ENCODE measurements around the gene MYH6.

Gene MYH6

DNA sequence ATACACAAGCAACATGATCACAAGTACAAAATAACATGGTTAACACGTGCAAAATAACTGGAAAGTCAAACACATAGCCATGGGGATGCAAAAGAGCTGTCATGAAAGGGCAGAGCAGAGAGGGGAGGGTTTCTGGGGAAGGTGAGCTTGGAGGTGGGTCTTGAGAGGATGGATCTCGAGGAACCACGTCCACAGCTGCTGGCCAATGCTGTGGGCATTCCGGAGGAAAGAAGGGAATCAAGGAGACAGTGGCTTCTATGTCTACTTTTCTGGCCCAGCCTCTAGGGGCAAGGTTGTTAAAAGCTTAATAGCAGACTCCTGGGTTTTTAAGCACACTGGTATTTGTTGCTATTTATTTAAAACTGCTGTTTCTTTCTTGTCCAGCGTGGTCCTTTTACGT, 35.8 kb upstream of the MYH6 start:
- H4K5ac ChIP-seq (ENCODE audit: low read length): no peak overlapping the region
- no peak overlapping the region for H2AK5ac ChIP-seq (ENCODE audit: low read length)
- H3K4me2 ChIP-seq (ENCODE audit: low read length): no peak overlapping the region
- no peak overlapping the region for H3K23ac ChIP-seq (ENCODE audit: low read length)
- H2BK5ac ChIP-seq (ENCODE audit: low read length): no peak overlapping the region
- WGBS (ENCODE audit: extremely low coverage, insufficient coverage, low lambda C conversion rate): no CpG with 5 or more reads among the region's 6 CpGs
- no peak overlapping the region for H3K4me3 ChIP-seq (ENCODE audit: low read length)
- H3K56ac ChIP-seq (ENCODE audit: low read length): no peak overlapping the region
- H3K18ac ChIP-seq (ENCODE audit: low read length): no peak overlapping the region
- H3K4ac ChIP-seq (ENCODE audit: low read depth, low read length): no peak overlapping the region
- no peak overlapping the region for H2BK120ac ChIP-seq (ENCODE audit: low read depth, low read length)
- H2BK15ac ChIP-seq (replicated peaks; ENCODE audit: low read depth): no peak overlapping the region
- no peak overlapping the region for H3K9ac ChIP-seq (ENCODE audit: low read length)
- no peaks in the 10 kb centered on the region for H3K36me3 ChIP-seq (ENCODE audit: control insufficient read depth, insufficient read depth, low read length)
- H3K79me1 ChIP-seq (ENCODE audit: low read length): no peaks in the 10 kb centered on the region
- no peak for DNase-seq
- H4K8ac ChIP-seq (ENCODE audit: low read depth, low read length): no peak overlapping the region
- no peaks in the 10 kb centered on the region for H3K4me1 ChIP-seq (ENCODE audit: control insufficient read depth, low read depth, low read length)
- no peaks in the 10 kb centered on the region for H3K27me3 ChIP-seq (ENCODE audit: insufficient read depth, low read length, poor library complexity)
- H3K79me2 ChIP-seq (ENCODE audit: control insufficient read depth, insufficient read depth, low read length): no peaks in the 10 kb centered on the region
- H3K27ac ChIP-seq (ENCODE audit: low read depth, low read length): no peak overlapping the region

DNA sequence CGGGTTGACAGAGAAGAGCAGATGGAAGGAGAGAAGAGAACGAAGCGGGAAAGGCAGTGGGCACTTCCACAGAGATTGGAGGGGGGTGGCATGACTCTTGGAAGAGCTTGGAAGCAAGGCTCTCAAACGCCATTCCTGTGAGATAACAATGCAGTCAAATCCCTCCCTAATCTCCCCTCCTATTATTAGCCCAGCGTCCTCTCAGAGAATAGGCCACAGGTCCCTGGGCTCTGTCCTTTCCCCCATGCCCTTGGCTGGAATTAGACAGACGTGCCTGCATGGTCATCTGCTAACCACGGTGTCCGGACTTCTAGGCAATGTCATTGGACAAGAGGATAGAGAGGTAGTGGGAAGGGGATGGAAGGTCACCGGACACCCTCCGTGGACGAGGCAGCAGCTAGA, 35.3 kb upstream of the MYH6 start:
- H3K4me3 ChIP-seq (ENCODE audit: low read length): no peak overlapping the region
- no peak overlapping the region for H3K27ac ChIP-seq (ENCODE audit: low read depth, low read length)
- peak; percentile 54 for DNase-seq

DNA sequence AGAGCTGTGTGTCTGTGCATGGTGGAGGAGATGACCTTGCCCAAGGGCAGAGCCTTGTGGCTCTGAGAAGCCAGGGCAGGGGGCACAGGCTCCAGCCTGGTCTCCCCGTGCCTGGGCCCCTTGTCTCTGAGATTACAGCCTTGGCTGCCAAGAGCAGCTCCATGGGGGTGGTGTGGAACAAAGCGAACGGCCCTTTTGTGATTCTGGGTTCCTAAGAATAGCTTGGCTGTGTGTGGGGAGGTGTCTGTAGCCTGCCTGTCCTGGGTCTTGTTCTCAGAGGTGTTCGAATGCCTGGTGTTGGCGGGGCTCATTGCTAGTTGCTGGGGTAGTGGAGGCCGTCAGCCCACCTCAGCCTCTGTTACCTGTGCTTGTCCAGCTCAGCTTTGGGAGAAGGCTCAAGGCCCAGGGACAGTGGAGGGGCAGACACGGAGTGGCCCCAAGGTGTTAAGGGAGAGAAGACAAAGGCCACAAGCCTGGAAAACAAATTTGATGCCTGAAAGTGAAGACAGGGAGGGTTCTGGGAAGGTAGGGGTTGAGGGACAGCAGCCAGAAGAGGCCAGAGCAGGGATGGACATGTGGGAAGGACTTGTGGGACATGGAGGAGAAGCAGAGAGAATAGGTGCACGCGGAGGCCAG, 34.8 kb upstream of the MYH6 start:
- Histone ChIP-seq H3K4me3 (ENCODE audit: low read length) (no peak overlapping the region), H2AK5ac (ENCODE audit: low read length) (no peak overlapping the region), H3K18ac (ENCODE audit: low read length) (no peak overlapping the region), H3K79me1 (ENCODE audit: low read length) (no peaks in the 10 kb centered on the region), H3K4me1 (ENCODE audit: control insufficient read depth, low read depth, low read length) (no peaks in the 10 kb centered on the region), H2BK5ac (ENCODE audit: low read length) (no peak overlapping the region), H3K27me3 (ENCODE audit: insufficient read depth, low read length, poor library complexity) (no peaks in the 10 kb centered on the region), H3K9ac (ENCODE audit: low read length) (no peak overlapping the region), H4K8ac (ENCODE audit: low read depth, low read length) (no peak overlapping the region), H2BK15ac (replicated peaks; ENCODE audit: low read depth) (no peak overlapping the region), H3K4me2 (ENCODE audit: low read length) (no peak overlapping the region), H3K56ac (ENCODE audit: low read length) (peak overlapping the region; percentile 36), H3K79me2 (ENCODE audit: control insufficient read depth, insufficient read depth, low read length) (no peaks in the 10 kb centered on the region), H3K36me3 (ENCODE audit: control insufficient read depth, insufficient read depth, low read length) (no peaks in the 10 kb centered on the region), H3K4ac (ENCODE audit: low read depth, low read length) (no peak overlapping the region), H4K5ac (ENCODE audit: low read length) (no peak overlapping the region), H2BK120ac (ENCODE audit: low read depth, low read length) (no peak overlapping the region), H3K23ac (ENCODE audit: low read length) (no peak overlapping the region), H3K27ac (ENCODE audit: low read depth, low read length) (no peak overlapping the region)
- DNase-seq: no peak
- no CpG with 5 or more reads among the region's 9 CpGs for WGBS (ENCODE audit: extremely low coverage, insufficient coverage, low lambda C conversion rate)

More for the DNA sequence above, 35.3 kb upstream of the MYH6 start:
- no peaks in the 10 kb centered on the region for H3K4me1 ChIP-seq (ENCODE audit: control insufficient read depth, low read depth, low read length)
- no peak overlapping the region for H3K56ac ChIP-seq (ENCODE audit: low read length)
- H3K79me2 ChIP-seq (ENCODE audit: control insufficient read depth, insufficient read depth, low read length): no peaks in the 10 kb centered on the region
- no peak overlapping the region for H3K4ac ChIP-seq (ENCODE audit: low read depth, low read length)
- no peak overlapping the region for H2BK15ac ChIP-seq (replicated peaks; ENCODE audit: low read depth)
- H3K36me3 ChIP-seq (ENCODE audit: control insufficient read depth, insufficient read depth, low read length): no peaks in the 10 kb centered on the region
- no peak overlapping the region for H4K5ac ChIP-seq (ENCODE audit: low read length)
- no peak overlapping the region for H3K9ac ChIP-seq (ENCODE audit: low read length)
- H3K4me2 ChIP-seq (ENCODE audit: low read length): no peak overlapping the region
- no peaks in the 10 kb centered on the region for H3K27me3 ChIP-seq (ENCODE audit: insufficient read depth, low read length, poor library complexity)
- no peak overlapping the region for H2BK5ac ChIP-seq (ENCODE audit: low read length)
- no peaks in the 10 kb centered on the region for H3K79me1 ChIP-seq (ENCODE audit: low read length)
- H2BK120ac ChIP-seq (ENCODE audit: low read depth, low read length): no peak overlapping the region
- no peak overlapping the region for H4K8ac ChIP-seq (ENCODE audit: low read depth, low read length)
- H3K18ac ChIP-seq (ENCODE audit: low read length): no peak overlapping the region
- no peak overlapping the region for H2AK5ac ChIP-seq (ENCODE audit: low read length)
- WGBS (ENCODE audit: extremely low coverage, insufficient coverage, low lambda C conversion rate): no CpG with 5 or more reads among the region's 11 CpGs
- no peak overlapping the region for H3K23ac ChIP-seq (ENCODE audit: low read length)

DNA sequence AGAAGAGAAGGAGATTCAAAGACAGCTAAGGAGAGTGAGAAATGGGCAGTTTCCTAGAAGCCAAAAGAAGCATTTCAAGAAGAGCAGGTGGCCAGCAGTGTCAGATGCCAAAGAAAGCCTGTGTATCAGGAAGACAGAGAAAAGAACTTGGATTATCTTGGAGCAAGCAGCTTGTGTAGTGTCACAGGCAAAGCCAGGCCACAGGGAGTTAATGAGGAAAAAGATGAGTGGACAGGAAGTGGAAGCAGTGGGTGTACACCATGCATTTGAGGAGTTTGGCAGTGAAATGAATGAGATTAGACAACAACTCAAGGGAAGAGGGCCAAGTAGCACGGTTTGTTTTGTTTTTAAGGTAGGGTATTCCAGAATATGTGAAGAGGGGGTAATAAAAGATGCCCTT, 33.0 kb upstream of the MYH6 start:
- H3K18ac ChIP-seq (ENCODE audit: low read length): no peak overlapping the region
- H3K27ac ChIP-seq (ENCODE audit: low read depth, low read length): no peak overlapping the region
- H3K4ac ChIP-seq (ENCODE audit: low read depth, low read length): no peak overlapping the region
- H4K5ac ChIP-seq (ENCODE audit: low read length): no peak overlapping the region
- H3K27me3 ChIP-seq (ENCODE audit: insufficient read depth, low read length, poor library complexity): no peaks in the 10 kb centered on the region
- H3K79me1 ChIP-seq (ENCODE audit: low read length): no peaks in the 10 kb centered on the region
- H3K4me3 ChIP-seq (ENCODE audit: low read length): no peak overlapping the region
- H2BK120ac ChIP-seq (ENCODE audit: low read depth, low read length): no peak overlapping the region
- no CpG with 5 or more reads among the region's 1 CpG for WGBS (ENCODE audit: extremely low coverage, insufficient coverage, low lambda C conversion rate)
- no peak overlapping the region for H4K8ac ChIP-seq (ENCODE audit: low read depth, low read length)
- H2BK15ac ChIP-seq (replicated peaks; ENCODE audit: low read depth): no peak overlapping the region
- DNase-seq: no peak
- H3K4me1 ChIP-seq (ENCODE audit: control insufficient read depth, low read depth, low read length): no peaks in the 10 kb centered on the region
- H3K4me2 ChIP-seq (ENCODE audit: low read length): no peak overlapping the region
- no peak overlapping the region for H3K56ac ChIP-seq (ENCODE audit: low read length)
- no peak overlapping the region for H3K23ac ChIP-seq (ENCODE audit: low read length)
- no peak overlapping the region for H3K9ac ChIP-seq (ENCODE audit: low read length)
- no peak overlapping the region for H2BK5ac ChIP-seq (ENCODE audit: low read length)
- H3K36me3 ChIP-seq (ENCODE audit: control insufficient read depth, insufficient read depth, low read length): no peaks in the 10 kb centered on the region
- H3K79me2 ChIP-seq (ENCODE audit: control insufficient read depth, insufficient read depth, low read length): no peaks in the 10 kb centered on the region
- H2AK5ac ChIP-seq (ENCODE audit: low read length): no peak overlapping the region

DNA sequence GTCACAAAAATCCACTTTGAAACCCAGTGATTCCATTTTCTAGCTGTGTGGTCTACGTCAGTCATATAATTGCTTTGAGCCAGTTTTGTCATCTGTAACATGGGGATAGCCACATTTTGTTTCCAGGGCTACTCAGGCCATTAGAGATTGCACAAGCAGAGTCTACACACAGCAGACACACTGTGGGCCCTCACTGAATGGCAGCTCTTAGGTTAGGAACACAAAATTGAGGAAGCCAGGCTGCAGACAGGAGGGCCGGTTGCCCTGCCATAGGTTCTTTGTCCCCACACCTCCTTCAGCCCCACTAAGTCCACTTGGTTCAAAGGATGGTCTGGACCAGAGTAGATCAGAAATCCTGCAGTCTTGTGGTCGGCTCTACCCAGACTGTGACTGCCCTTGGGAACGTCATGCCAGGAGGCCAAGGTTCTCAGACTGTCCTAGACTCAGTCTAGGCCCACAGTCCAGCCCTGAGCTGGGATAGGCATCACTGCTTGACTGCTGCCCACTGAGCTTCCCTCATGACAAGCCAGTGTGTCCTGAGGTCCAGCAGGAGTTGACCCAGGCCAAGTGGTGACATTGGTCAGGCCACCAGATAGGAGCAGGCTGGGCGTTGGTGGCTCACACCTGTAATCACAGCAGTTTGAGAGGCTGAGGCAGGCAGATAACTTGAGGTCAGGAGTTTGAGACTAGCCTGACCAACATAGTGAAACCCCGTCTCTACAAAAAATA, 31.2 kb upstream of the MYH6 start:
- Histone ChIP-seq H2AK5ac (ENCODE audit: low read length) (no peak overlapping the region), H3K4ac (ENCODE audit: low read depth, low read length) (no peak overlapping the region), H3K4me2 (ENCODE audit: low read length) (no peak overlapping the region), H3K79me2 (ENCODE audit: control insufficient read depth, insufficient read depth, low read length) (no peaks in the 10 kb centered on the region), H2BK5ac (ENCODE audit: low read length) (no peak overlapping the region), H3K56ac (ENCODE audit: low read length) (no peak overlapping the region), H2BK120ac (ENCODE audit: low read depth, low read length) (no peak overlapping the region), H4K5ac (ENCODE audit: low read length) (no peak overlapping the region), H3K27me3 (ENCODE audit: insufficient read depth, low read length, poor library complexity) (no peaks in the 10 kb centered on the region), H4K8ac (ENCODE audit: low read depth, low read length) (no peak overlapping the region), H2BK15ac (replicated peaks; ENCODE audit: low read depth) (no peak overlapping the region), H3K18ac (ENCODE audit: low read length) (no peak overlapping the region), H3K9ac (ENCODE audit: low read length) (no peak overlapping the region), H3K36me3 (ENCODE audit: control insufficient read depth, insufficient read depth, low read length) (no peaks in the 10 kb centered on the region), H3K4me3 (ENCODE audit: low read length) (no peak overlapping the region), H3K27ac (ENCODE audit: low read depth, low read length) (no peak overlapping the region), H3K4me1 (ENCODE audit: control insufficient read depth, low read depth, low read length) (no peaks in the 10 kb centered on the region), H3K79me1 (ENCODE audit: low read length) (no peaks in the 10 kb centered on the region), H3K23ac (ENCODE audit: low read length) (no peak overlapping the region)
- no peak for DNase-seq
- no CpG with 5 or more reads among the region's 6 CpGs for WGBS (ENCODE audit: extremely low coverage, insufficient coverage, low lambda C conversion rate)

Data from mesendoderm (in vitro differentiated cells).